Lung (tissue), 12 donors: ENCODE data around the gene JPH3. TPM values are rescaled to one million over a fixed set of nuclear protein-coding genes. Genes with fewer than 3 reads are reported as not detected.

Source experiments
- ATAC-seq: fragments of 200-7000 bp; cut with Tn5 transposase; one replicate; pipeline ENCODE4 v1.9.1; 2020; ENCODE audit warnings: moderate number of reproducible peaks; ENCODE audit not compliant: insufficient read depth, low FRiP score
- DNase-seq, 3 donors: peaks; one replicate each; pipeline ENCODE4 v3.0.0-alpha.2; 2013 to 2017
- H3K27ac ChIP-seq, 2 donors: one replicate each; pipeline ENCODE4 v1.5.1; 2013; ENCODE audit warnings: mild to moderate bottlenecking in 2 of 2, moderate library complexity in 2 of 2, control low read depth in 1 of 2, inconsistent platforms in 1 of 2, low read depth in 1 of 2, low read length in 1 of 2
- H3K27me3 ChIP-seq, 3 donors: one replicate each; pipeline ENCODE4 v1.5.1; 2013; ENCODE audit warnings: low read length in 2 of 3; ENCODE audit not compliant: control insufficient read depth in 3 of 3, insufficient read depth in 3 of 3
- H3K36me3 ChIP-seq, 4 donors: one replicate each; pipeline ENCODE4 v1.5.1; 2013; ENCODE audit warnings: low read length in 4 of 4, mild to moderate bottlenecking in 1 of 4, moderate library complexity in 1 of 4; ENCODE audit not compliant: control insufficient read depth in 4 of 4, insufficient read depth in 4 of 4
- H3K4me1 ChIP-seq, 5 donors: one replicate each; pipeline ENCODE4 v1.5.1; 2013; ENCODE audit warnings: low read length in 5 of 5, mild to moderate bottlenecking in 2 of 5, moderate library complexity in 1 of 5; ENCODE audit not compliant: control insufficient read depth in 5 of 5, insufficient read depth in 5 of 5
- H3K4me3 ChIP-seq: one replicate; pipeline ENCODE4 v1.5.1; 2013; ENCODE audit warnings: mild to moderate bottlenecking, control low read depth, moderate library complexity
- H3K9ac ChIP-seq, 2 donors: one replicate each; pipeline ENCODE4 v1.5.1; 2013; ENCODE audit warnings: low read length in 2 of 2, control low read depth in 1 of 2; ENCODE audit not compliant: insufficient read depth in 1 of 2
- H3K9me3 ChIP-seq, 4 donors: one replicate each; pipeline ENCODE4 v1.5.1; 2013; ENCODE audit warnings: low read length in 3 of 4, mild to moderate bottlenecking in 1 of 4, moderate library complexity in 1 of 4; ENCODE audit not compliant: control insufficient read depth in 4 of 4, insufficient read depth in 3 of 4
- CTCF ChIP-seq: IDR thresholded peaks from 2 replicates; pipeline ENCODE4 v1.5.1; 2012; ENCODE audit warnings: mild to moderate bottlenecking; ENCODE audit errors: control extremely low read depth, extremely low read depth
- WGBS, 2 donors: extraction: QIAGEN DNeasy Blood & Tissue Kit; methylation state at CpG; one replicate each; pipeline ENCODE4 v1.1.7; 2013; 5-methylcytosine and 5-hydroxymethylcytosine counted together
- polyA plus RNA-seq, 2 donors: library from polyadenylated mRNA; stranded (reverse); fragments of 200-250 nt; gene quantifications; one replicate each; pipeline ENCODE4 v1.2.1, GENCODE V29; 2013
- total RNA-seq, 2 donors: library from RNA; depleted of rRNA in 1 of 2; stranded (reverse); fragments of >200 nt in 1 of 2; gene quantifications; one replicate each; pipeline ENCODE4 v1.2.1, GENCODE V29; 2014 to 2021
- donor health status: control.
- donor health status: control.
- donor health status: Bipolar disorder and iron deficiency.
- donor health status: healthy.
- donor health status: DM: yes; HTN: yes; CAD: no.

Gene JPH3
- total and polyA plus RNA-seq, 4 donors, result 0.04 to 0.68 (median 0.13) TPM

GRCh38 chr16:87638736-87639135, 36.4 kb downstream of the JPH3 start:
- Histone ChIP-seq H3K27ac (no peak overlapping the region), H3K9me3 (no peaks in the 10 kb centered on the region), H3K4me3 (no peak overlapping the region), H3K4me1 (peaks cover 0 to 7% (median 0%) of the 10 kb centered on the region in 5 donors), H3K27me3 (peaks cover 0 to 3% (median 0%) of the 10 kb centered on the region in 3 donors), H3K36me3 (no peaks in the 10 kb centered on the region), H3K9ac (no peak overlapping the region)
- 83 to 92% methylated on average over 10 of the region's 10 CpGs for WGBS, 2 donors
- no peak for TF ChIP-seq CTCF
- DNase-seq (no peak), ATAC-seq (no peak)

- ATAC-seq (no peak), DNase-seq (no peak)
- 71 to 86% methylated on average over 11 of the region's 11 CpGs for WGBS, 2 donors
These were observed 39.4 kb downstream of the JPH3 start for GRCh38 chr16:87641721-87642120.

GRCh38 chr16:87642491-87642890, 40.2 kb downstream of the JPH3 start:
- DNase-seq, result no peak
- H3K27me3 ChIP-seq, result no peaks in the 10 kb centered on the region
- ATAC-seq, result no peak
- H3K9ac ChIP-seq, result no peak overlapping the region
- H3K36me3 ChIP-seq, result no peaks in the 10 kb centered on the region
- no peak overlapping the region for H3K4me3 ChIP-seq
- H3K27ac ChIP-seq, result no peak overlapping the region
- WGBS, 2 donors, result 81 to 91% methylated on average over 19 of the region's 19 CpGs
- TF ChIP-seq CTCF, result no peak
- no peaks in the 10 kb centered on the region for H3K4me1 ChIP-seq
- H3K9me3 ChIP-seq, result peaks cover 0 to 2% (median 0%) of the 10 kb centered on the region in 4 donors

More at GRCh38 chr16:87641721-87642120, 39.4 kb downstream of the JPH3 start:
- Histone ChIP-seq H3K9ac (no peak overlapping the region), H3K27me3 (peaks cover 0 to under 1% (median 0%) of the 10 kb centered on the region in 3 donors), H3K4me3 (no peak overlapping the region), H3K9me3 (peaks cover 0 to 2% (median 0%) of the 10 kb centered on the region in 4 donors), H3K27ac (no peak overlapping the region), H3K36me3 (no peaks in the 10 kb centered on the region), H3K4me1 (peaks cover 0 to under 1% (median 0%) of the 10 kb centered on the region in 5 donors)
- TF ChIP-seq CTCF, result no peak

- Histone ChIP-seq H3K4me3 (no peak overlapping the region), H3K27ac (no peak overlapping the region), H3K4me1 (no peaks in the 10 kb centered on the region), H3K9me3 (peaks cover 0 to 2% (median 0%) of the 10 kb centered on the region in 4 donors), H3K27me3 (peaks cover 0 to 7% (median 0%) of the 10 kb centered on the region in 3 donors), H3K9ac (no peak overlapping the region), H3K36me3 (no peaks in the 10 kb centered on the region)
- no peak for TF ChIP-seq CTCF
- no peak for ATAC-seq
- DNase-seq, result no peak
- 96 to 97% methylated on average over 35 of the region's 35 CpGs for WGBS, 2 donors
These were observed 41.9 kb downstream of the JPH3 start for GRCh38 chr16:87644186-87644585.
